Natural killer cell (primary cell): ENCODE data around the gene IL22RA1. TPM values are rescaled to one million over a fixed set of nuclear protein-coding genes. Genes with fewer than 3 reads are reported as not detected.
A peak's percentile ranks its signal among the peaks of the same experiment; 100 is the strongest.

ENCODE experiments used
- ATAC-seq, 3 donors: fragments of 150-1000 bp in 2 of 3; fragments of 200-7000 bp in 1 of 3; cut with Tn5 transposase; 1 replicate in 1 of 3; 2 replicates in 2 of 3; pipeline ENCODE4 v1.10.0; 2021; ENCODE audit warnings: mild to moderate bottlenecking in 2 of 3, moderate library complexity in 2 of 3
- DNase-seq, 2 donors: peaks; one replicate each; pipeline versions ENCODE4 v3.0.0 to v3.0.0-alpha.2; 2013 to 2021; ENCODE audit warnings: mixed read lengths in 1 of 2
- H3K27ac ChIP-seq: one replicate; pipeline ENCODE4 v1.5.1; 2013; ENCODE audit warnings: mild to moderate bottlenecking, low read length
- H3K27me3 ChIP-seq: one replicate; pipeline ENCODE4 v1.6.1; 2013; ENCODE audit warnings: low read length; ENCODE audit not compliant: control insufficient read depth, insufficient read depth
- H3K36me3 ChIP-seq: one replicate; pipeline ENCODE4 v1.6.1; 2013; ENCODE audit warnings: low read length; ENCODE audit not compliant: control insufficient read depth, insufficient read depth
- H3K4me1 ChIP-seq: one replicate; pipeline ENCODE4 v1.6.1; 2013; ENCODE audit warnings: low read length; ENCODE audit not compliant: control insufficient read depth, insufficient read depth
- H3K4me3 ChIP-seq: one replicate; pipeline ENCODE4 v1.5.1; 2013; ENCODE audit warnings: low read length
- H3K9me3 ChIP-seq: one replicate; pipeline ENCODE4 v1.6.1; 2013; ENCODE audit warnings: low read length; ENCODE audit not compliant: control insufficient read depth, insufficient read depth
- H3K27ac Mint-ChIP-seq, 2 donors: one replicate each; pipeline ENCODE4 v1.8.0; 2022; ENCODE audit warnings: mild to moderate bottlenecking in 2 of 2, mixed read lengths in 2 of 2, moderate library complexity in 1 of 2
- H3K27me3 Mint-ChIP-seq, 2 donors: one replicate each; pipeline ENCODE4 v1.8.0; 2022; ENCODE audit warnings: low read depth in 2 of 2, mixed read lengths in 2 of 2
- H3K36me3 Mint-ChIP-seq: one replicate; pipeline ENCODE4 v1.8.0; 2022; ENCODE audit warnings: mixed read lengths
- H3K4me1 Mint-ChIP-seq, 2 donors: one replicate each; pipeline ENCODE4 v1.8.0; 2022; ENCODE audit warnings: mixed read lengths in 2 of 2
- H3K4me3 Mint-ChIP-seq: one replicate; pipeline ENCODE4 v1.8.0; 2022; ENCODE audit warnings: mild to moderate bottlenecking, moderate library complexity, mixed read lengths
- H3K9me3 Mint-ChIP-seq, 2 donors: one replicate each; pipeline ENCODE4 v1.8.0; 2022; ENCODE audit warnings: mixed read lengths in 2 of 2
- CTCF ChIP-seq: fragments of 200-600 bp; IDR thresholded peaks from one replicate; pipeline ENCODE4 v1.8.0; 2022; ENCODE audit warnings: antibody characterized with exemption
- WGBS: methylation state at CpG from one replicate; pipeline ENCODE4 v1.1.7; 2013; ENCODE audit warnings: missing lambda C conversion rate; ENCODE audit not compliant: insufficient coverage; 5-methylcytosine and 5-hydroxymethylcytosine counted together
- intact Hi-C: fragments of 100-400 bp; cut with micrococcal nuclease; formaldehyde crosslinking; loops from one replicate; pipeline ENCODE4 v1.14.2; 2022
- total RNA-seq, 4 donors: library from RNA; stranded (reverse); fragments of 120-200 nt in 1 of 4; gene quantifications; one replicate each; pipeline versions ENCODE4 v1.2.3 to v1.2.4, GENCODE V29; 2013 to 2022

Gene IL22RA1
- total RNA-seq, 3 donors from 2014 or later (not counting 1 experiment from before 2014, with no cell fraction given) = not detected

GRCh38 chr1:24111996-24112779 is 30.8 kb downstream of the IL22RA1 start, which contains the start of gene MYOM3:
Gene MYOM3, minus strand, starts transcription at chr1:24112135. Its CDS starts 3,499 bp downstream, at chr1:24108636.
- Histone ChIP-seq H3K4me1 (peaks cover 7% of the 10 kb centered on the region), H3K36me3 (no peaks in the 10 kb centered on the region), H3K27me3 (no peaks in the 10 kb centered on the region), H3K27ac (no peak within 1 kb of the TSS), H3K4me3 (no peak within 1 kb of the TSS), H3K9me3 (no peaks in the 10 kb centered on the region)
- intact Hi-C loops = no loop called here
- Mint-ChIP-seq H3K4me3 (peak within 1 kb of the TSS; percentile 6), H3K36me3 (no peaks in the 10 kb centered on the region), H3K27me3 (peaks cover 7 to 17% of the 10 kb centered on the region in 2 donors), H3K27ac (no peak within 1 kb of the TSS), H3K9me3 (no peaks in the 10 kb centered on the region), H3K4me1 (peaks cover 0 to 15% of the 10 kb centered on the region in 2 donors)
- TF ChIP-seq CTCF = no peak
- 37% methylated on average over 27 of the region's 27 CpGs for WGBS
- peak; percentile 83 to 100 (median 98) for ATAC-seq
- peak; percentile 42 to 59 for DNase-seq

- no peak for DNase-seq
- Mint-ChIP-seq H3K4me1 (peaks cover 0 to 15% of the 10 kb centered on the region in 2 donors), H3K27ac (no peak overlapping the region), H3K4me3 (no peak overlapping the region), H3K9me3 (no peaks in the 10 kb centered on the region), H3K36me3 (no peaks in the 10 kb centered on the region), H3K27me3 (peaks cover 7 to 16% of the 10 kb centered on the region in 2 donors)
- Histone ChIP-seq H3K4me1 (peaks cover 7% of the 10 kb centered on the region), H3K36me3 (no peaks in the 10 kb centered on the region), H3K27me3 (no peaks in the 10 kb centered on the region), H3K9me3 (no peaks in the 10 kb centered on the region), H3K27ac (no peak overlapping the region), H3K4me3 (no peak overlapping the region)
- ATAC-seq = no peak
- intact Hi-C loops = no loop called here
- WGBS = 92% methylated on average over 20 of the region's 20 CpGs
- no peak for TF ChIP-seq CTCF
Observed at GRCh38 chr1:24111262-24111995, 31.5 kb downstream of the IL22RA1 start.

- Histone ChIP-seq H3K4me1 (peaks cover 7% of the 10 kb centered on the region), H3K4me3 (no peak overlapping the region), H3K9me3 (no peaks in the 10 kb centered on the region), H3K27me3 (no peaks in the 10 kb centered on the region), H3K36me3 (no peaks in the 10 kb centered on the region), H3K27ac (no peak overlapping the region)
- ATAC-seq (no peak), DNase-seq (no peak)
- no peaks in the 10 kb centered on the region for H3K36me3 Mint-ChIP-seq
- H3K27me3 Mint-ChIP-seq = peaks cover 7 to 13% of the 10 kb centered on the region in 2 donors
- no peak for TF ChIP-seq CTCF
- no peak overlapping the region for H3K27ac Mint-ChIP-seq
- H3K4me3 Mint-ChIP-seq = no peak overlapping the region
- intact Hi-C loops = no loop called here
- H3K9me3 Mint-ChIP-seq = no peaks in the 10 kb centered on the region
- H3K4me1 Mint-ChIP-seq = peaks cover 0 to 15% of the 10 kb centered on the region in 2 donors
- 92% methylated on average over 14 of the region's 14 CpGs for WGBS
Observed at GRCh38 chr1:24110642-24111261, 32.2 kb downstream of the IL22RA1 start.
